Hypothalamus (tissue), 51 donors: ENCODE results near the gene MAMDC4.
A peak's percentile ranks its signal among the peaks of the same experiment; 100 is the strongest.
"Not testable (repeated sequence)": the region's sequence is repeated elsewhere in the genome, so short reads cannot be mapped to it uniquely, and the experiment has no call there.

Experiments
- DNase-seq, 51 donors: peaks; one replicate each; lab custom pipeline; 2025; lab: John Stamatoyannopoulos, UW

The MAMDC4 gene

DNA sequence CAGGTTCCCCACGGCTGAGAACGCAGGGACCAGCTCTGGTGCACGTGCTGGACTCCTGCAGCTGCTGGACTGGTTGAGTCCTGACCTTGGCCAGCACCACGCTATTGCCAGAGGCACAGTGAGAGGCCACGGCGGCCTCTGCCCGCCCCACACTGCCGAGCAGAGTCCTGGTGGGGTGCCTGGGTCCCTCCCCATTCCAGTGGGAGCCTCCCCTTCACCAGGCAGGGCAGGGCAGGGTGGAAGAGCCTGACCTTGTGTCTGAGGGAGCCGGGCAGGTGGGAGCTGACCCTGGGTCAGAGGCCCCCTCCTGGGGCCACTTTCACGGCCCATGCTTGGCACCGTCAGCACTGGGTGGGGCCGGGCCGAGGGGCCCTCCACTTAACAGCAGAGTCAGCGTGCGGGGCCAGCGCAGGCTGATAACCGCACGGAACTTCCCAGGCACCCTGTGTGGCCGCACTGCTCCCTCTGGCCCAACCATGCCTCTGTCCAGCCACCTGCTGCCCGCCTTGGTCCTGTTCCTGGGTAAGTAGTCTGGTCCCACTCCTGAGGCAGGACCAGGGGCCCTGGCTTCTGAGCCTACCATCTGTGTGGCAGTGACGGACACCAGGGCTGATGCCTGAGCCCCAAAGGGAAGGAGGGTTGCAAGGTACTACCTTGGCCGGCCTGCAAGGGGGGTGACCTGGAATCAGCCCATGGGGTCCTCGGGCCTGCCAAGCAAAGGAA is at the start of gene MAMDC4:
Gene MAMDC4 (plus strand): TSS at position 406 of the 723 bp plus-strand sequence. CDS start 71 bp downstream, at position 477.
- DNase-seq, result no peak

DNA sequence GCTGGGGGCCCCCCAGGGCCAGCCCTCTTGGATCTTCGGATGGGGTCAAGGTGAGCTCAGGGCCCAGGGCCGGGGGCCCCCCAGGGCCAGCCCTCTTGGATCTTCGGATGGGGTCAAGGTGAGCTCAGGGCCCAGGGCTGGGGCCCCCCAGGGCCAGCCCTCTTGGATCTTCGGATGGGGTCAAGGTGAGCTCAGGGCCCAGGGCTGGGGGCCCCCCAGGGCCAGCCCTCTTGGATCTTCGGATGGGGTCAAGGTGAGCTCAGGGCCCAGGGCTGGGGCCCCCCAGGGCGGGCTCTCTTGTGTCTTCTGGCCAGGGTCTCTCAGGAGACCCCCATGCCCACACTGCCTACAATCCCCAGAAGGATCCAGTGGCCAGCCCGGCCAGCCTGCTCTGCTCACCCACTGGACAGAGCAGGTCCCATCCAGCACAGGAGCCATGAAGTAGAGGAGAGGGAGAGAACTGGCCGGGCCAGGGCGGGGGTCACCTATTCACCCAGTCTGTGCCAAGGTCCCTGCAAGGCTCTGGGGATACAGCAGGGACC is 49.1 kb upstream of the MAMDC4 start:
- not testable (repeated sequence) for DNase-seq

DNA sequence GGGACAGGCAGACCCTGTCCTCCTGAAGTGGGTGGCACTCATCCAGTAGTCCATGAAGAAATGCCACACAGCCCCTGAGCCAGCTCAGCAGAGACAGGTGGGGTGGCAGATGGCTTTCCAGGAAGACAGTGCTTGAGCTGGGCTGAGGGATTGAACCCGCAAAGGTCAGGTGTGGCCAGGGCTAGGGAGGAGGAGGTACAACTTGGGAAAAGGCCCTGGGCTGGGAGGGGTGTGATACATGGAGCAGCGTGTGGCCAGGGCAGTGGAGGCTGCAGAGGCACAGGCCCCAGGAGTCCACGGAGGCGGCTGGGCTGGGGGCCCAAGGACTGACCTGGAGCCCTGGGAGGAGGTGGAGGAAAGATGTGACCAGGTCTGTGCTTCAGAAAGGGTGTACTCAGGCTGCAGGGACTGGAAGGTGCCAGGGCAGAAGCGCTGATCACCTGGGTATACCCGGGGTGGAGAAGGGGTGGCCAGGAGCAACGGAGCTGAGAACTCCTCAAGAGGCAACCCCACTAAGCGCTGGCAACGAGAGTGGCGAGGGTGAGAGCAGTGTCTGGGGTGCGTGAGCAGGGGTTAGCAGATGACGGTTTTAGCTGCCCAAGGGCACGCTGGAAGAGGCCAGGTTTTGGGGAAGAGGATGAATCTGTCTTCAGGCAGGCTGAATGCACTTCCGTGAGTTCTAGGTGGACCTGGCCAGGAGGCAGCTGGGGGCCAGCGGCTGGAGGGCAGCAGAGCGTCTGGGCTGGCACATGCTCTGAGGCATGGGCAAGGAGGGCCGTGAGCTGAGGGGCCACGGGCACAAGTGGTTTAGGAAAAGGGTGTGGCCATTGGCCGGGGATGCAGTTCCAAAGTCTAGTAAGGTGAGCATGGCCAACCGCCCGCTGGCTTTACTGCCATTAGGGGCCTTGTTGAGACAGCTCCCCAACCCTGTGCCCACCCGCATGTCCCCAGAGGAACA is 48.3 kb upstream of the MAMDC4 start:
- no peak for DNase-seq

DNA sequence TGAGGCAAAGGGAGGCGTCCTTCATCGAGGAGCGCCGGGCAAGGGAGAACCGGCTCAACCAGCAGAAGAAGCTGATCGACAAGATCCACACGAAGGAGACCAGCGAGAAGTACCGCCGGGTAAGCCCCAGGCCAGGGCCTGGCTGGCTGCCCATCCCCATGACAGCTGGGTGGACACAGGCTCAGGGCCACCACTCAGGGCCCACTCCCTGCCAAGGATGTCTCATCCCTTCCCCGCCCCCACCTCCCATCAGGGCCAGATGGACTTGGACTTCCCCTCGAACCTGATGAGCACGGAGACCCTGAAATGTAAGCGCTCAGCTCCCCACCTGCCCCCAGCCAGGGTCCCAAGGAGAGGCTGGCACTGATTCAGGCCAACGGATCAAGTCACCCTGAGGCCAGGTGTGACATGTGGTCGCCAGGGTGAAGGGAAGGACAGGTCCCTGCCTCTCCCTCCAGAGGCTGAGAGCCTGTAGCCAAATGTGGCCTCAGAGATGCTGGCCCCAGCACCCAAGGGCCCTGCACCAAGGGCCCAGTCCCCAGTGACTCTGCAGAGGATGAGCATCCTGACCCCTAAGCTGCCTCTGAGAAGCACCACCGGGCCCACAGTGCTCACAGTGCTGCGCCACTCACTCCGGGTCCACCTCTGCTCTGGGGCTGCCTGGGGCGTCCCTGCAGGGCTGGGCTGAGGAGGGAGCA is 47.5 kb upstream of the MAMDC4 start:
- no peak for DNase-seq

DNA sequence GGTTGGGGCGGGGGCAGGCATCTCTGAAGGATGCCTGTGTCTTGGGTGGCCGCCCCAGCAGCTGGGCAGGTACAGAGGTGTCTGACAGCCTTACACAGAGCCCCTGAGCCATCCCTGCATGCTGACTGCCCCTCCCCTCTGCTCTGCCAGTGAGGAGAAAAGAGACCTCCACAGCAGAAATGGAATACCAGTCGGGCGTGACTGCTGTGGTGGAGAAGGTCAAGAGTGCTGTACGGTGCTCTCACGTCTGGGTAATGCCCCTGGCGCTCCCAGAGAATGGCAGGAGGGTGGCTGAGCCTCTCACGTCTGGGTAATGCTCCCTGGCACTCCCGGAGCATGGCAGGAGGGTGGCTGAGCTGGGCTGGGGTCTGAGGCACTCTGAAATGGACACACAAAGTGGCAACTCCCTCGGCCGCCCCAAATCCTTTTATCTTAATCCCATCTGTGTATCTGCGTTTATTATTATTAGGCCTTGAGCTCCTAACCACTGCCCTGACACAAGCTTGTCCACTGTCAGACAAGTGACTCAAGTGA is 46.9 kb upstream of the MAMDC4 start:
- DNase-seq, result no peak

DNA sequence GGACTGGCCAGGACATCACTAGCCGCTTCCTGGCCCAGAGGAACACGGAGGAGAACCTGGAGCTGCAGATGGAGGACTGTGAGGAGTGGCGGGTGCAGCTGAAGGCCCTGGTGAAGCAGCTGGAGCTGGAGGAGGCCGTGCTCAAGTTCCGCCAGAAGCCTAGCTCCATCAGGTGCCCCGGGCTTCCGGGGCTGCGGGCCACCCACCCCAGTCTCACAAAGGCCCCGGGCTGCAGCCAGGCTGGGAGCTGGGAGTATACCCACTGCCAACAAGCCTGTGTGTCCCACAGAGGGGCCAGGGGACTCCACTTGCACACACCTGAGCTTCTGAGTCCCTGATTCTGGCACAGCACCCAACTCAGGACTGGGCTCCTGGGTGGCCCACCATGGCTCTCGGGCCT is 46.1 kb upstream of the MAMDC4 start:
- no peak for DNase-seq

DNA sequence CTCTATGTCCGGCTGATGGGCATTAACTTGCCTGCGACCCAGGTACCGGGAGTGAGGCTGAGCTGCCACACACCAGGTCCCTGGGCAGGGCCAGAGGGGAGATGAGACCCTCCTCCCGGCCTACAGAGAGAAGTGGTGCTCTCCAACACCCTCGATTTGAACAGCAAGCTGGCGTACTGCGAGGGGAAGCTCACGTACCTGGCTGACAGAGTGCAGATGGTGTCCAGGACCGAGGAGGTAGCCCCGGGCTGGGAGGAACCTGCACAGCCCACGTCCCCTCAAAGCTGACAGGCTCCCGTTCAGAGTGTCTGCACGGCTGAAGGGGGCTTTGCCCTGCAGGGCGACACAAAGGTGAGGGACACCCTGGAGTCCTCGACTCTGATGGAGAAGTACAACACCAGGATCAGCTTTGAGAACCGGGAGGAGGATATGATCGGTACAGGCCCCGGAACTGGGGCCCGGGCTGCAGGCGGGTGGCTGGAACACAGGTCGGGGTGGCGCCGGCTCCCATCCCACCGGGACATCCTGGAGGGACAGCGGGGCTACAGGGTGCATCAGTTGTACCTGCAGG is 45.4 kb upstream of the MAMDC4 start:
- no peak for DNase-seq

DNA sequence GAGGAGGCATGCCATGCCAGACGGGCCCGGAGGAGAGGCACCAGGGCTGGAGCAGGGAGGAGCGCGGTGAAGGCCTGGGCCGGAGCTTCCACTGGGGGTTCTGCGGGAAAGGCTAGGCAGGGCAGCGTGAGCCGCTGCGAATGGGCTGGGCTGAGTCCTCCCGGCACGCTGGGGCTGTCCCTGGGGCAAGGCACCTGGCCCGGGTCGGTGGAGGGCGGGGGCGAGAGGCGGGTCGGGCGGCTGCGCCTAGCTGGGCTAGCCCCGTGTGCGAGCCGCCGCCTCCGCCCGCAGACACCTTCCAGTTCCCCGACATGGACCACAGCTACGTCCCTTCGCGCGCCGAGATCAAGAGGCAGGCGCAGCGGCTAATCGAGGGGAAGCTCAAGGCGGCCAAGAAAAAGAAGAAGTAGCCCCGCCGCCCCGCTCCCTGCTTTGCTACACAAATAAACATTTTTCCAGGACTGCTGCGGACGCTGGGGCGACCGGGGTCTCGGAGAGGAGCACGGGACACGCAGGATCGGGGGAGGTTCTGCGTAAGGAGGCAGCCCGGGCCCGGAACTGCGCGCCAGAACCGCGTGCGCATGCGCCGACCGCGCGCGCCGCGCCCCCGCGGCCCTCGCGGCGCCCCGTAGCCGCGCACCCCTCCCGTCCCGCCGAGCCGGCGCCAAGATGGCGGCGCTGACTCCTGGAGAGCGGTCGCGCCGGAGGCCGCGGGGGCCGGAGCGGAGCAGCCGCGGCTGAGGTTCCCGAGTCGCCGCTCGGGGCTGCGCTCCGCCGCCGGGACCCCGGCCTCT is 44.7 kb upstream of the MAMDC4 start, which contains the start of gene RABL6:
Gene RABL6 (plus strand): TSS at position 668 of the 794 bp plus-strand sequence. CDS start 249 bp downstream, outside the sequence.
- DNase-seq, result peak in 47 of 51 donors; percentile 17 to 81 (median 59)

DNA sequence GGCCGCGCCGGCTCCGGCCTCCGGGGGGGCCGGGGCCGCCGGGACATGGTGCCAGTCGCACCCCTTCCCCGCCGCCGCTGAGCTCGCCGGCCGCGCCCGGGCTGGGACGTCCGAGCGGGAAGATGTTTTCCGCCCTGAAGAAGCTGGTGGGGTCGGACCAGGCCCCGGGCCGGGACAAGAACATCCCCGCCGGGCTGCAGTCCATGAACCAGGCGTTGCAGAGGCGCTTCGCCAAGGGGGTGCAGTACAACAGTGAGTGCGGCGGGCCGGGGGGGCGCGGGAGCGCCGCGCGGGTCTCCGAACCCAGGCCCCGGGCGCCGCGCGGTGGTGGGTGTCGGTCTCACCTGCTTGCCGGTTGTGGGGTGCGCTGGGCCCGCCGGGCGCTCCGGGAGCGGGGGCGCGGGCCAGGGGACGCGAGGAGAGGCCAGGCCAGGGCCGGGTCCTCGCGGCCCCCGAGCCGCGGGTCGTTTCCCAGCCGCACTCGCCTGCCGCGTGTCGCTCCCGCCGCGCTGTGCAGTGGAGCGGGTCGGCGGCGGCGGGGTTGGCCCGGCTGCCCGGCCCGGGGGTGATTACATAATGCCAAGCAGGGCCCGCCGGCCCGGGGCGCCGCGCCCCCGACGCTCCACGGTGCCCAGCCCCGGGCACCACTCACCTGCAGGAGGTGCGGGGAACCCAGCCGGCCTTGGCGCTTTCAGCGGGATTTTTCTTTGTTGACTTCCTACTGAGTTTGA is 43.9 kb upstream of the MAMDC4 start:
- peak in 21 of 51 donors; percentile 31 to 70 (median 56) for DNase-seq

DNA sequence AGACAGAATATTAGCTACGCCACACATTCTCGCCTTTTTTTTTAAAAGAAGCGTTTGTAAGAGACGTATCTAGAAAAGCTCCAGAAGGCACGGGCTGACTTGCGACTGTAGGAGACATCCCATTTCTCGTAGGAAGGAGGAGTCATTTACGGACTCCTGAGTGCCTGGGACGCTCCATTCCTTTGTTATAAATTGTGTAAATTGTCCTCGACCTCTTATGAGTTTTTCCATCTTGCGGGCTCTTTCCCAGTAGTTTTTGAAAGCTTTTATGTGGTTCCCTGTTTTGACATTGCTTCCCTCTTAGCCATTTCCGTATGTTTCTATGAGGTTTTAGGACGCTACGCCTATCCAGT is 43.4 kb upstream of the MAMDC4 start:
- DNase-seq, result peak in 1 of 51 donors; percentile 34

DNA sequence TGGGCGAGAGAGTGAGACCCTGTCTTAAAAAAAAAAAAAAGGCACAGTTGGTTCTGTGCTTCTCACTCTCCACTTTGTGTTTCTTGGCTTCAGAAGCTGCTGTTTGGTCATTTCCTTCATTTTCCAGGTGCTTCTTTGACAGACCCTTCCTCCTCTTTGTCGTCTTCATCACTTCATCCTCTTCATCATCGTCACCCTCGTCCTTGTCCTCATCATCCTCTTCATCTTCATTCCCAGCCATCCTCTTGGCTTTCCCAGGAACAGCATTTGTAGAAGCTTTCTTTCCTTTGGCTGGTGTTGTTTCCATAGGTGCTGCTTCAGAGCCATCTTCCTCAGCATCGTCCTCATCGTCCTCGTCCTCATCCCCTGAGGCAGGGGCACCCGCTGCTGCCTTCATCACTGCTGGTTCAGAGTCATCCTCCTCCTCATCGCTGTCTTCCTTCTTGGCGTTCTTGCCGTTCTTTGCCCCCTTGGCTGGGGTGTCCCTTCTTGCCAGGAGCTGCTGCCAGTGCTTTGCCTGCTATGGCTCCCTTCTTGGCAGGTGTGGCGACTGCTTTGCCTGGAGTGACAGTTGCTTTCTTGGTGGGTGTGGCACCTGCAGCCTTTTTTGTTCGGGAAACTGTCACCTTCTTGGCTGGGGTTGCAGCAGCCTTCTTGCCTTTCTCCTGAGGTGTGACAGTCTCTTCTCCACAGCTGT is 37.3 kb upstream of the MAMDC4 start:
- DNase-seq, result no peak

DNA sequence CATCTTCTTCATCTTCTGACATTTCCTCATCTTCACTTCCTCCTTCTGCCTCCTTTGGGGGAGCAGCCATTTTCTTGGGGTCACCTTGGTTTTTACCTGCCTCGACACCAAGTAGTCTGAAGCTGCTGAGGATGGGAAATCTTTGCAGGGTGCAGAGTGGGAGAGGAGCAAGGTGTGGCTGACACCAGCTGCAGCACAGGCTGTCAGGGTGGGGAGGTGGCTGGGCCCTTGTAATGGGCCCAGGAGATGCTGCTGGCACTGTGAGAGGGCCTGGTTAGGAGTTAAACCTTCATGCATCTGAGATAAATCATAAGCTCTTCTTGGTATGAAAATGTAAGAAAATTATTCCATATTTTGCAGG is 36.7 kb upstream of the MAMDC4 start:
- no peak for DNase-seq

DNA sequence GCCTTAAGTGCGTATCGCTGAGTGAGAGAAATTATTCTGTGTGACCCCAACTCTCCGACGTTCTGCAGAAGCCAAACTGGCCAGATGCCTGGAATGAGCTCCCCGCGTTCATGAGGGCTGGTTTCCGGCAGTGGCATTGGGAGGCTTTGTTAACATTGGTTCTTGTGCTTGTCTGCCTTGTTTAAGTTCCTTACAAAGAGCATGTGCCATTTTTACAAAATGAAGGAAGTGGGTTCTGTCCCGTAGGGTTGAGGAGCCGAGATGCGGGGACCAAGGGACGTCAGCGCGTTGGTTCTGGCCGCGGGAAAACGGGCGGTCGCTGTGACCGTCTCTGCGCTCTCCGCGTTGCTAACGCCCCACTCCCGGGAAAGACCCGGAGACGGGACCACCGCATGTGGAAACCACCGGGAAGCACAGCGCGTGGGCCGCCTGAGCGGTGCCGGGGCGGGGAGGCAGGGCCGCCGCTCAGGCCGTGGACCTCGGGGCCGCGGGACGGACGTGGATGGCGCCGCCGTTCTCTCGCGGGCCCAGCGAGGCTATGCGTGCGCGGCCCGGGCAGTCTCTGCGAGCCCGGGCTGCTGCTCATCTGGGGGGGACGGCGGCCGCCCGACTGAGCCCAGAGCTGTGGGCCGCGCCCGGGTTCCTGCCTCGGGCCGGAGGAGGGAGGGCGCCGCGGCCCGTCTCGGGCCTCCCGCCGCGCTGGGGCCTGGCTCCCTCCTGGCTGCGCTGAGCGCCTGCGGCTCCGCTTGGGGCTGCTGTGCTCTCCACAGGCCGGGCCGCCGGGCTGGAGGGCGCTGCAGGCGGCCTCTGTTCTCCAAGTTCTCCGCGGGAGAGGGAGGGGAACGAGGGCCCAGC is 30.9 kb upstream of the MAMDC4 start:
- DNase-seq, result peak in 2 of 51 donors; percentile 11 to 17

DNA sequence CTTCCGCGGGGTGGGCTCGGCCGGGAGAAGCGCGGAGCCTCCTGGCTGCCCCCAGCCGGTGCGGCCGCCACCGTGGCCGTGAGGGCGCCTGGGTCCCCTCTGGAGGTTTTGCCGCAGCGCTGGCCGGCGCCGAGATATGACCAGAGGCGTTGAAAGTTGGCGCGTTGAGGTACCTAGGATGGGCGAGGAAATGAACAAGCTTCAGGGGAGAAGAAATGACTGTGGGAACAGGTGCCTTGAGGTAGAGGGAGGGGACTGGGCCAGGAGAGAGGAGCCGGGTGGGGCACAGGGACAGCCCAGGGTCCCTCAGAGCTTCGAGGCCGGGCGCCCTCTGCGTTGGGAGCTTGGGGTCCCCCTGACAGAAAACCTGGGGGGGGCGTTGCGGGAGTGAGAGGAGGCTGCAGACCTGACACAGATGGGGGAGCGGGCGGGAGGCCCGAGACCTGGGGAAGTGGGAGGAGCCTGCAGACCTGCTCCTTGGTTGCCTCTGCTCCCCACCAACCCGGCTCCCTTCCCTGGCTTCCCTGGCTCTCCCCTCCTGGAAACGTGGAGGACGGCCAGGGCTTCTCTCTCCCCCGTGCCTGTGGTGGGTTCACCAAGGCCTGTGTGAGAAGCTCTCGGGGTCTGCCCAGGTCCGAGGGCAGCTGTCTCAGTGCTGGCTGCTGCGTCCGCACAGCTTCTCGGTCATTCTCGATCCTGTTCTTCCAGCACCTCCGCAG is 30.2 kb upstream of the MAMDC4 start:
- no peak for DNase-seq

DNA sequence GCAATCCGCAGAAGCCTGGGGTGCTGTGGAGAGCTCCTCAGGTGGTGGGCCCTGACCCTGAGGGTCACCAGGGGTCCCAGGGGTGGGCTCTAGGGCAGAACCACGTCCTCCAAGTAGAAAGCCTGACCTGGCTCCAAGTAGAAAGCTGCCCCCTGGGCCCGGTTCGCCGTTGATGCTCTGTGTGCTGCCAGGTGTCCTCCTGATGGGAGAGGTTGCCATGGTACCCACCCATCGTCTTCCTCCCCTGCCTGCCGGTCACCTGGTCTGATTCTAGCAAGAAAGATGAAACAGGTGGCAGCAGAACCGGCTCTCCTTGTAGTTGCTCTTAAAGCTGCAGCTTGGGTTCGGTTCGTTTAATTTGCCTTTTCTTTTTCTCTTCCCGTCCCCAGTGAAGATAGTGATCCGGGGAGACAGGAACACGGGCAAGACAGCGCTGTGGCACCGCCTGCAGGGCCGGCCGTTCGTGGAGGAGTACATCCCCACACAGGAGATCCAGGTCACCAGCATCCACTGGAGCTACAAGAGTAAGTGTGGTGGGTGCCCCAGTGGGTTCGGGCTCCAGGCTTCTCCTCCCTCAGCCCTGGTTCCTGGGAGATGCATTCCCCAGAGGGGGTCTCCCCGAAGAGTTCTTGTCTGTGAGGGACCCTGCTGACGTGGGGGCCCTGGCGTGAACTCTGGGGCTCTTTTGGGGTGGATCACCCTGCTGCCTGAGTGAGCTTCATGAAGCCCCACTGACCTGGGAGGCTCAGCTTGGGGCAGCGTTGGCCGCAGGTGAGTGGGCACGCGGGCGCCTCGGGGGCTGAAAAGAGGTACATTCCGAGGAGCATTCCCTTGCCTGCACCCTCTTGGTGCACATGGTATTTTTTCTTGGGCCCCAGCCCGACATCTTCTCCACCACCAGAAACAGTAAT is 28.8 kb upstream of the MAMDC4 start:
- DNase-seq, result peak in 5 of 51 donors; percentile 23 to 35 (median 30)
